ENCODE measurements around the gene CBFA2T2.
"Not testable (repeated sequence)": the region's sequence is repeated elsewhere in the genome, so short reads cannot be mapped to it uniquely, and the experiment has no call there.

The CBFA2T2 gene

DNA sequence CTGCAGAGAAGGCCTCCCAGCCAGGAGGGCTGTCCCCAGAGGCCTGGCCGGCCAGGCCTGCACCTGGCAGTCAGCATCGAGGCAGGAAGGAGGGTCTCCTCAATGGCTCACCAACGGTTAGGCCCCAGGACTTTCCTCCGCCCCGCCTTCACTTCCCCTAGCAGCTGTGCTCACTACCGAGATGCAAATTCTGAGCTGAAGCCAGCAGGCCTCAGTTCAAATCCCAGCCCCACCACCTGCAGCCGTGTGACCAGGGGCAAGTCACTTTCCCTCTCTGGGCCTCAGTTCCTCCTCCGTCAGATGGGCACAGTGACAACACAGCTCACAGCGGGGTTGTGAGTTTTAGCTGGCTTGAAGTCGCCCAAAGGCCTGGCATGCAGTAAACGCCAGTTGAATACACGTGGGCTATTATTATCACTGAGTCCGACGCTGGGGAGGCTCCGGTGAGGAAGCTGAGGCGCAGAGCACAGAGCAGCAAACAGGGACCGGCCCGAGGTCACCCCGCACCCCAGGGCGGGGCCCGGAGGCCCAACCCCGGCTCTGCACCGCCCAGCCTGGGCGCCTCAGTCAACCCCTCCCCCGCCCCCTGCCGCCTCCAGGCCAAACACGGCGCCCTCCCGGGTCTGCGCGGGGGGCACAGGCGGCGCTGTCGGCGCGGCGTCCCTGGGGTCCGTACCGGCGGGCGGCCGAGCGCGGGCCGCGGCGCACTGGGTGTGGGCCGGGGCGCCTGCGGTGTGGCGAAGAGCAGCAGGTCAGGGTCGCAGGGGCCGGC, 195.6 kb downstream of the CBFA2T2 start:
- DNase-seq = peak; percentile 86

DNA sequence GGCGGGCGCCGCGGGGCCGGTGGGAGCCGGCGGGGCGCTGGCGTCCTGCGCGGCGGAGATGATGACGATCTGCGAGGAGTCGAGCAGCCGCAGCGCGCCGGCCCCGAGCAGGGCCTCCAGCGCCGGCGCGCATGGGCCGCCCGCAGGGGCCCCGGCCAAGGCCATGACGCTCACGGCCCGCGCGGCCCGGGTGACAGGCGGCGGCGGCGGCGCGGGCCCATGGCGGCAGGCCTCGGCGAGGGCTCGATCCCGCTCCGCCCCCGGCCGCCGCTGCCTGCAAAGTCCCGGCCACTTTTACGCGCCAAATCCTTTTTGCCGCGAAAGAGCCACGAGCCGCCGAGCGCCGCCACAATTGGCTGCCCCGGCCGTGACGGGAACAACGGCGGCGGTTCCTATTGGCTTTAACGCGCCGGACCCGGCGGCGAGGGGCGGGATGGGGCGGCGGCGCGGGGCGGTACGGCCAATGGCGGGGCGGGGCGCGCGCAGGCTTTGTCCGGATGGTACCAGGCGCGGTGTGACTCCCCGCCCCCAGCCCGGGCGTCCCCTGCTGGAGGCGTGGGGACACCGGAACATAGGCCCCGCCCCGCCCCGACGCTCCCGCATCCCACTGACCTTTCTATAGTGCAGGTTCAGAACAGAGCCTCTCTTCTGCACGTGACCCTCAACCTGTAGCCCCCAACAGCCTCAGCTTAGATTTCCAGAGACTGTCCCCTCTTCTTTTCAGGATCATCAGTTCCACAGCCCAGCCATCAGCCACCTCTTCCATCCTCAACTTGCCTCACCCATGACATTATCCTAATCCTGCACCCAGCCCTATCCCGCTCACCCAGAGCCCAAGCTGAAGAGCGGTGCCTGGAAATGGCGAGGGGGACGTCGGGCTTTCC, 196.4 kb downstream of the CBFA2T2 start, which contains the start of gene E2F1:
E2F1 (minus strand) TSS at position 286 of the 884 bp plus-strand sequence; CDS start at position 165, 121 bp downstream.
- DNase-seq = peak; percentile 98

DNA sequence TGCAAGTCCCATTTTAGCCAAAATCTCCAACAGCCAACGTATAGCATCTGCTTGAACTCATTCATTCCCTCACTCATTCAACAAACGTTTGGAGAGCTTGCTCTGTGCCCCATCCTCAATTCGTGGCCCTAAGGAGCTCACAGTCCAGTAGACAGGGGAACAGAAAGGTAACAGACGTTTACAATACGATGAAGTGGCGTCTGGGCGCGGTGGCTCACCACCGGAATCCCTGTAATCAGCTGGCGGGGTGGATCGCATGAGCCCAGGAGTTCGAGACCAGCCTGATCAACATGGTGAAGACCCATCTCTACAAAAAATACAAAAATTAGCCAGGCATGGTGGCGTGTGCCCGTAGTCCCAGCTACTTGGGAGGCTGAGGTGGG, 197.1 kb downstream of the CBFA2T2 start:
- DNase-seq = no peak

DNA sequence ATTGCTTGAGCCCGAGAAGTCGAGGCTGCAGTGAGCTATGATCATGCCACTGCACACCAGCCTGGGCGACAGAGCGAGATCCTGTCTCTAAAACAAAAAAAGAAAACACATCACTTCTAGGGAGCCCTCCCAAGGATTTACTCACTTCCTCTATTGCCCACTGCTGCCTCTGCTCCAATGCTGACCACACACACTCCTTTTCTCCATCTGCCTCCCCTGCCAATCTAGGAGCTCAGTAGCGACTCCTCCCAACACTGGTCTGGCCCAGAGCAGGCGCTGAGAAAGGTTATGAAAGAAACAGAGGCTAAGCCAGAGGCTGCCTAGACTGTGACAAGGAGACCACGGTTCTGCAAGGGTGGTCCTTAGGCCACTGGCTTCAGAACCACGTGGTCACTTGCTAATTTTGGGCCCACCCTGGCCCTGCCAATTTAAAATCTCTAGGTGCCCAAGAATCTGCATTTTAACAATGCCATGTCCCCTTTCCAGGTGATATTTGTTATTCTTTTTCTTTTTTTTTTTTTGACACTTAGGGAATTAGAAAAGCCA, 197.5 kb downstream of the CBFA2T2 start:
- DNase-seq = peak; percentile 69

DNA sequence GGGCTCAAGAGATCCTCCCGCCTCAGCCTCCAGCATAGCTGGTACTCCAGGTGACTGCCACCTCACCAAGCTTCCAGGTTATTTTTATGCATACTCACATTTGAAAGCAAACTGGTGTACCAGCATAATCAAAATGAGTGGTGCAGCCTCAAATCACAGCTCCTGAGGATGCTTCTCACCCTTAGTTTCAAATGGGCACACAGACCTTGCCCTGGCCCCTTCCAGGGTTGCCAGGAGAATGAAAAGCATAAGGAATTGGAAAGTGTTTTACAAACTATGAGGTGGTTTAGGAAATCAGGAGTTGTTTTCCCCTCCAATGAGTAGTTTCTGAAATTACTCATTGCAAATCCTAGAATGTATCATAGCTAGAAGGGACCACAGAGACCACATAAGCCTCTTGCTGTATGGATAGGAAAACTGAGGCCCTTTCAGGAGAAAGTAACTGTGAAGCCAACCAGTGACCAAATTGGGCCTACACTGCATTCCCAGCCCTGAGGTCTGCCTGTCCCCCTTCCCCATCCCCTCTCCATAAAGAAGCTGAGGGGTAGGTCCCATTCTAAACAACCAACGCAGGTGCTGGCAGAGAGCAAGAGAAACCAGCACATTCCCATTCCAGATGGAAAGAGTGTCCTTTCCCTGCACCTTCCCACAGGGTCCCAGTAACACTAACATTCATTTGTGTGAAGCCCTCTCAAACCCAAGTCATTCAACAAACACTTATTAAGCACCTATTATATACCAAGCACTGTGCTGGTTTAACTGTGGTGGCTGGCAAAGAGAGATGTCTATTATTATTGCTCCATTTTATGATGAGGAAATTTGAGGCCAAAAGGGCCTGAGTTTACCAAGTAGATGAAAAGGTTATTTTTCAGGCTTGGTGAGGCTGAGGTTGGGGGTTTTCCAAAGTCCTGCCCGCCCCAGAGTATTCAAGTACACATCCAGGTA, 198.4 kb downstream of the CBFA2T2 start:
- DNase-seq = no peak

DNA sequence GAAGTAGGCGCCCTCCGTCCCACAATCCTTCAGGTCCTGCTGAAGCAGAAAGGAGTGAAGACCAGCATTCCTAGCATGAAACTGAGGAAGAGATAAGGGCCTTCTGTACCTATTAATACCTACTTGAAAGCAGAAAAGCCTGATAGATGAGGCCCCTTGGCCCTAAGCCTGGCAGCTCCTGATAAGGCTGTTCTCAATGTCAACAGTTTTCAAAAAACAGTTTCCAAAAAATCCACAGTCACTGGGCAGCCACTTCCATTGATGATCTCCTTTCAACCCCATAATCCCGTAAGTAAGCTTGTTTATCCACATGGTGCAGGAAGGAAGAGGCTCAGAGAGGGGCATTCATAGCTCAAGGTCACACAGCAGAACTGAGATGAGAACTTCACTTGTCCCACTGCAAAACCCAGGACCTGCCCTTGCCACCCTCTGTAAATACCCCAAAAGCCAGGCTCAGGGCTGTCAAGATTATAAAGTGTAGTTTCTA, 199.1 kb downstream of the CBFA2T2 start:
- DNase-seq = no peak

DNA sequence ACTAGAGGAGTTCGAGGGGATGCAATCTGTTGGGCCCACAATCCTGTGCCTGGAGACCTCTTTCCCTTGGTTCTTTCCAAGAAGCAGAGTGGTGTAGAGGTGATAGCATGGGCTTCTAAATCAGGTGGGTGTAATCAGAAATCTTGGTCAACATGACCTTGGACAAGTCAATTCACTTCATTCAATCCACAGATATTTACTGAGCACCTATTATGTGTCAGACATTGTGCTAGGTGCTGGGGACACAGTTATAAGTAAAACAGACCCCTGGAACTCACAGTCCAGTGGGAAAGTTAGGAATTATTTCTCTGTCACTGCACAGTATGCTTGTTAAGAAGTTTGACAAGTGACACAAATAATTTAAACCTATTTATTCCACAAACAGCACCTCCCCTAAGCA, 199.6 kb downstream of the CBFA2T2 start:
- no peak for DNase-seq

DNA sequence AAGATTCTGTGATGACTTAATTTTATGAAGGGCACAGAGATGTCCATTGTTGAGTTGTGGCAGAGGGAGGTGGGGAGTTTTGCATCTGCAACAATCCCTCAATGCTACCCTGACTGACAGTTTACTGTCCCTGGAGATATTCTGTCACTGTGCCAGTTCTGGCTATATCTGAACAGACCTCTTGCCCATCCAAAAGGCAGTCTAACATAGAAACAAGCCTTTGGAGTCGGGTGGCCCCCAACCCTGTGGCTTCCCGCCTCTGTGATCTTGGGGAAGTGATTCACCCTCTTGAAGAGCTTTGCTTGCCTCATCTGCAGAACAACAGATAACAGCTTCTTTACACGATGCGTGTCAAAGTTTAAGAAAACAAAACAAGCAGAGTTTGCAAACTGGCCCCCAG, 200.1 kb downstream of the CBFA2T2 start:
- DNase-seq = no peak

DNA sequence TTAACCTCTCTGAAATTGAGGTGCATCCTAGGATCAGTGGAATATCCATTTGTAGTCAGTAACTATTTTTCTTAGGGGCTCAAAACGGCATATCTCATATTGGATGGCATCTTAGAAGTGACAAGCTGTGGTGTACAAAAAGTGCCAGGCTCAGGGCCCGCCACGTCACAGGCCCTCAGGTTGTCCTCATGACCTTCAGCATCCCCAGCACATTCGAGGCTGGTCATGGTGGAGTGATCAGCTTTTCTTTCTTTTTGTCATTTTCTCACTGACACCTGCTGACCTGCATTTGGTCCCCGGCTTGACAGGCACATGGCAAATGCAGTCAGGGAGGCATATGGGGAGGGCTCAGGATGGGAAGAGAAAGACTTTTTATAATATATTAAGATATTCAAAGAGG, 203.4 kb downstream of the CBFA2T2 start:
- no peak for DNase-seq

DNA sequence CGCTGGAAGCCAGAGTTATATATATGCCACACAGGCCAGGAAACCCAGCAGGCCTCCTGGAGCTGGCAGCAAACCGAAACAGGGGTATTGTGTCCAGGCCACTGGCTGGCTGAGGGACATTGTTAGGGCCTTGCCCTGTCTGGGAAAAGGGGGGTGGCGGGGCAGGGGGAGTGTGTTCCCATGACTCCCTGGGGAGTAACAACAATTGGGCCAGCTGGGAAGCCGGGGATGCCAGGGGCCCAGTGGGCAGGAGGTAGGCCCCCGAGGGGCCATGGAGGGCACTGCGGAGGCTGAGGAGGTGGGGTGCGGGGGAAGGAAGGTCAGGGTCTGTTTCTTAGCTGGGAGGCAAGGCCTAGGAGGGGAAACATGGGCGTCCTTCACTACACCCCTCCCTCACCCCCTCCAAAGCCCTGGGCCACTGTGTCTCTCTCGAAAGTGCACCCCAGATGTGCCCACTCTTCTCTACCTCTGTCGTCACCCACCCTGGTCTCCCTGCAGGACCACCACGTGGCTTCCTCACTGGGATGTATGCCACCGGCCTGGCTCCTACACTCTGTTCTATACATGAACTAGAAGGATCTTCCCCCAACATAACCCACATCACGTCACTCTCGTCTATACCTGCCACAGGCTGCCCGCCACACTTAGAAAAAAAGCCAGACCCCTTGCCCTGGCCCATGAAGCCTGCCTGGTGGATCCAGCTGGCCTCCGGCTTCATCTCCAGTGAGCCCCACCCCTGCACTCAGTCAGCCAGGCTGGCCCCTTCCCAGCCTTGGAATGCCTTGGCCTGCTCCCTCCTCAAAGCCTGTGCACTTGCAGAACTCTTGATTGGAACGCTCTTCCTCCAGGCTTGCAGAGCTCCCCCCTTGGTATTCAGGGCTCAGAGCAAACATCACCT, 204.1 kb downstream of the CBFA2T2 start:
- no peak for DNase-seq

DNA sequence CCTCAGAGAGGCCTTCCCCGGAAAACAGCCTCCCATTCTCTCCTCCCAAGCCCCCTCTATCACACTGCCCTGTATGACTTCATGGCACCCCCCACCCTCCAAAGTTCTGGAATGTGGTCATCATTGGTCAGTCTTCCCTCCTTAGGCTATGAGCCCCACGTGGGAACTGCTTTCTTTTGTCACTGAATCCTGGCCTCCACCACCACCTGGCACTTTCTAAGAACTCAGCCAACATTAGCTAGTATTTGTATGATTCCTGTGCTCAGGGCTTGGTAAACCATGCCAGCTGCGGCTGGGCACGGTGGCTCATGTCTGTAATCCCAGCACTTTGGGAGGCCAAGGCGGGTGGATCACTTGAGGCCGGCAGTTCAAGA, 204.7 kb downstream of the CBFA2T2 start:
- DNase-seq = no peak

DNA sequence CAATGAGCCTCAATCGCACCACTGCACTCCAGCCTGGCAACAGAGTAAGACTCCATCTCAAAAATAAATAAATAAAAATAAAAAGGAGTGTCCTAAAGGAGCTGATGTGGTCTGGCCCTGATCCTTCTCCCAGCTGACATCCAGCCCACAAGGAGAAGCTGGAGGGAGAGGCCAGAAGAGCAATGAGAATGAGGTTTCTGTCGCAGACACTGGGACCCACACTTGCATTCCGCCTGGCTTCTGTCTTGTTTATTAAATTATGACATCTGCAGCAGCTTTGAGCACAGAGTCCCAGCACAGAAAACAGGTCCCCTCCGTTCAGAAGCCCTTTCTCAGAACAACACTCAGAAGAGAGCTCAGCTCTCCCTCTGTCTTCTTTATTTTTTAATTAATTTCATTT, 206.6 kb downstream of the CBFA2T2 start:
- DNase-seq = no peak

DNA sequence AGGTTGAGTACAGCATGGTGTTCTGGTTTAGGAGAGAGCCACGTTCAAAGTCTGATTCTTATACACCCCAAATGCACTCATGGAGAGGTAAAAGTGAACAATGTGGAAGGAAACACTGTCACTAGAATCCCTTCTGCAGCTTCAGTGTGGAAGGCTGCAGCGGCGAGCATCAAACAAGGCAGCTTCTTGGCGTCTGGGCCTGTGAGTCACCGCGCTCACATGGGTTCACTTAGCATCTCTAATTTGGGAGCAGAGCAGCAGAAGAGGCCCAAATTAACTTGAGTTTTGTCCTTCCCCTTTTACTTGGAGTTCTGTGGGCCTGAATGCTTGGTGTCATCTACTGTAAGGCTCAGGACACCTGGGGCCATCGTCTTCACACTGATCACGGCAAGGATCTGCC, 207.2 kb downstream of the CBFA2T2 start:
- no peak for DNase-seq

DNA sequence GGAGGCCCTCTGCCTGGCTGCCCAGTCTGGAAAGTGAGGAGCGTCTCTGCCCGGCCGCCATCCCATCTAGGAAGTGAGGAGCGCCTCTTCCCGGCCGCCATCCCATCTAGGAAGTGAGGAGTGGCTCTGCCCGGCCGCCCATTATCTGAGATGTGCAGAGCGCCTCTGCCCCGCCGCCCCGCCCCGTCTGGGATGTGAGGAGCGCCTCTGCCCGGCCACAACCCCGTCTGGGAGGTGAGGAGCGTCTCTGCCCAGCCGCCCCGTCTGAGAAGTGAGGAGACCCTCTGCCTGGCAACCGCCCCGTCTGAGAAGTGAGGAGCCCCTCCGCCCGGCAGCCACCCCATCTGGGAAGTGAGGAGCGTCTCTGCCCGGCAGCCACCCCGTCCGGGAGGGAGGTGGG, 209.1 kb downstream of the CBFA2T2 start:
- DNase-seq = not testable (repeated sequence)

Measured in RPMI8226 (cell line).